NCI-H2081 treated with DMSO at 0.1 percent for 48 hours (cell line): ENCODE results near the gene NBR1.
"Not testable (repeated sequence)": the region's sequence is repeated elsewhere in the genome, so short reads cannot be mapped to it uniquely, and the experiment has no call there.

Source experiments
- DNase-seq: peaks from one replicate; lab custom pipeline; 2025; lab: John Stamatoyannopoulos, UW

Gene NBR1

GRCh38 chr17:43212641-43213490 is 41.9 kb downstream of the NBR1 start:
- DNase-seq = no peak

- DNase-seq = no peak
Observed at GRCh38 chr17:43213545-43213944, 42.5 kb downstream of the NBR1 start.

GRCh38 chr17:43215341-43215740 is 44.3 kb downstream of the NBR1 start:
- no peak for DNase-seq

DNA sequence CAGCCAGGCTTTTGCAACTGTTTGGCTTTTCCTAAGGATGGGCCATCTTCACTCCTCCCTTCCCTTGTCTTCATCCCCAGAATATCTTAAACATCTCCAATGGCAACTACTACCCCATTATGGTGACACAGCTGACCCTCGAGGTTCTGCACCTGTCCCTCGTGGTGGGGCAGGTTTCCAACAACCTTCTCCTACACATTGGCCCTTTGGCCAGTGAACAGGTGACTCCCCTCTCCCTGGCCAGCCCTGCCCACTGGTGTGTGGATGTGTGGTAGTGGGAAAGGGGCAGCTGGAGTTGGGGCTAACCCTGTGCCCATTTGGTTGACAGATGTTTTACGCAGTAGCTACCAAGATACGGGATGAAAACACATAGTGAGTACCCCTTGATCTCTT is 45.4 kb downstream of the NBR1 start:
- no peak for DNase-seq

- DNase-seq = no peak
Observed at GRCh38 chr17:43216762-43217613, 46.0 kb downstream of the NBR1 start.

DNA sequence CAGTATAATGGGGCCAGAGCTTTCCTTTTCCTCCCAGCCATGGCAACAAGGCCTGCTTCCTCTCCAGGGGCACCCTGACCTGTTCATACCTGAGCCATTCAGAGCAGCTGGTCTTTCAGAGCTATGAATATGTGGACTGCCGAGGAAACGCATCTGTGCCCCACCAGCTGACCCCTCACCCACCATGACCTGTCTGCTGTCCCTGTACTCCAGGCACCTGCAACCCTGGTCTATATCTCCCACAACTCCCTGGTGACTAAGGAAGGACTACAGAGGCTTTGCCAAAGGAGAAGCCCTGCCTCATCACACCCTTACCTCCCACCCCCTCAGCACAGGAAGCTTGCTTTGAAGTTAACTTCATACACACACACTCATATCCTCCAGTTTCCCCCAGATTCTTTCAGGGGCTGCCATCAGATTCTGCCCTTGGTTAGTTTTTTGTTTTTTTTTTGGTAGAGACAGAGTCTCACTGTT is 46.6 kb downstream of the NBR1 start:
- no peak for DNase-seq

GRCh38 chr17:43219001-43219400 is 48.0 kb downstream of the NBR1 start:
- DNase-seq = no peak

- DNase-seq = no peak
Observed at GRCh38 chr17:43219746-43220380, 48.8 kb downstream of the NBR1 start.

GRCh38 chr17:43220511-43221125 is 49.6 kb downstream of the NBR1 start:
- DNase-seq = no peak

DNA sequence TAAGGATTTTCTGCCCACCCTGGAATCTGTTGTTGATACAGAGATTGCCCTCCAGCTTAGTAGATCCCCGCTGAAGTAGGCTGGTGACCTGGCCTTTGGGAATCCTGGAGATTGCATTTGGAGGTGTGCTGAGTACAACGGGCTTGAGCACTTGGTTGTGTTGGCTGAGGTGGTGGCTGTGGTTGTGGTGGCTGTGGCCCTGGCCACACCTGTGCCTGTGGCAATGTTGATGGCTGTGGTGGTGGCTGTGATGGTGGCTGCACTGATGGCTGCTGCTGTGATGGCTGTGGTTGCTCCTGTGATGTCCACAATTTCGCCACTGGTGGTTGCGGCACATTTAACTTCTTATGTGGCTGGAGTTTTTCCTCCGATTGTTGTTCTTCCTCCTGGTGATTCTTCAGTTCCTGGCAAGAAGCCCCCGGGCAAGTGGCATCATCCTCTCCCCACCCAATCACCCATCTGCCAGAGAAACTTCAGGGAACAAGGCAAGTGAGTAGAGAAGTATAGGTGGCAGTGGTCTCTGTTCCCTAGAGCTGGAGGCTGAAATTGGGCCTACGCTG is 53.2 kb downstream of the NBR1 start:
- no peak for DNase-seq

DNA sequence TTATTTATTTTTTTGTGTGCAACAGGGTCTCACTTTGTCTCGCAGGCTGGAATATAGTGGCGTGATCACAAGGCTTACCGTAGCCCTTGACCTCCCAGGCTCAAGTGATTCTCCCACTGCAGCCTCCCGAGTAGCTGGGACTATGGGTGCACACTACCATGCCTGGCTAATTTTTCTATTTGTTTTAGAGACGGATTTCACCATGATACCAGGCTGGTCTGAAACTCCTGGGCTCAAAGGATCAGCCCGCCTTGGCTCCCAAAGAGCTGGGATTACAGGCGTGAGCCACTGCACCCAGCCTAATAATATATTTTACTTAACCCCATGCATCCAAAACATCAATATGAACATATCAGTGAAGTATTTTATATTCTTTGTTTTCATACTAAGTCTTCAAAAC is 55.4 kb downstream of the NBR1 start:
- DNase-seq = no peak

- DNase-seq = not testable (repeated sequence)
Observed at GRCh38 chr17:43228020-43228782, 57.2 kb downstream of the NBR1 start, which contains the start of gene CCDC200. CCDC200 (minus strand) TSS chr17:43228623; CDS start chr17:43228554, 69 bp downstream.

DNA sequence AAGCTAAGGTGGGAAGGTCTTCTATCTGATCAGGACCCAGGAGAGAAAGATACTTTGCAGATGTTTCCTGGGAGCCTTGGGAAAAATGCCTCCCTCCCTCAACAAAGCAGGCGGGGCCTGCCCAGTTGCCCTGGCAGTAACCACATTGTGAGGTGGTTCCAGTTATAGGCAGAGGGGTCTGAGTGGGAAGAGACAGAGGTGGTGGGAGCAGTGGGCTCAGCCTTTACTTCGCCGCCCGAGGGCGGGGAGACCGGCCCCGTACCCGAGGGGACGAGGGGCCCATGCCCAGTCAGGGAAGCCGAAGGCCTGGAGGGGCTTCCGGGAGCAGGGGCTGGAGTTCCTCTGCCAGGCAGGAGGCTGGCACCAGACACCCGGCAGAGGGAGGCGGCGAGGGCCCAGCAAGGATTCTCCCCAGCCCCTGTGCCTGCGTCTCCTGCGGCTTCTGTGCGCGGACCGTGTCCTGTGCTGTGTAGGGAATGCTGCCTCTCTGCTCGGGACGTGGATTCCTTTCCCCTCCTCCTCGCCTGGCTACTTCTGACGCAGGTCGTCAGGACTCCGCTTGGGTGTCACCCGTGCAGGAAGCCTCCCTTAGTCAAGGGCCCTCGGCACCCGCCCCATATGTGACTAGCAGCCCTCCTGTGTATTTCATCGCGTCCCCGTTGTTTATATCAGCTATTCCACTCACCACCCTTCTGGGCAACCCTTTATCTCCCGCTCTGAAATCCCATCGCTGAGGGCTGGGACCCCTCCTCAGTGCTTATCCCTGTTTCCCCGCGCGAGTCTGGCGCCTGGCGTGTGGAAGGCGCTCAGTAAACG is 60.4 kb downstream of the NBR1 start:
- not testable (repeated sequence) for DNase-seq

DNA sequence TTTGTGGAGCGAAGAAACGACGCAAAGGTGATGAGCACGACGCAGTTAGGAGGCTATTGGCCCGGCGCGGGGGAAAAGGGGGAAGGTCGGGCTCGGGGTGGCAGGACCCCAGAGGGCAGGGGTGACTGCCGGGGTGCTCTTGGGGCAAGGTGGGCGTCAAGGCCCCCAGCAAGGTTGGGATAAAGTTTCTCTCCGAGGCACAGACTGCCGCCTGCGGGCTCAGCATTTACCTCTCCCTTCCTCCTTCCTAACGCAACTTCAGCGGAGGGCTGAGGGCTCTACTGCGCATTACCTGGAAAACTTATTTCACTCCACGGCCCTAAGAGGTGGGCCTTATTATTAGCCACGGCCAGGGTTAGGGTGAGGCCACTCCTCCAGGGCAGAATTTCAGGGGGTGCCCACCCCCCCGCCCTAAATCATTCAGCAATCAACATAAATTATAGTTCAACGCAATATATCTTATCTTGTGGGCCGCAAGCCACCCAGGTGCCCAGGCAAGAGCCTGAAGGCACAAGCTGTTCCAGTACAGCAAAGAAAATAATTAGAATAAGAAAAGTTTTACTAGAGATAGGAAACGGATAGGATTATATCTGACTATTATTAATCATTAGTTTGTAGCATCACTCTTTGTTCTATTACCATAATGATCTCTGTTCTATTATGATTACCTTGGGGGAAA is 61.1 kb downstream of the NBR1 start:
- DNase-seq = not testable (repeated sequence)

DNA sequence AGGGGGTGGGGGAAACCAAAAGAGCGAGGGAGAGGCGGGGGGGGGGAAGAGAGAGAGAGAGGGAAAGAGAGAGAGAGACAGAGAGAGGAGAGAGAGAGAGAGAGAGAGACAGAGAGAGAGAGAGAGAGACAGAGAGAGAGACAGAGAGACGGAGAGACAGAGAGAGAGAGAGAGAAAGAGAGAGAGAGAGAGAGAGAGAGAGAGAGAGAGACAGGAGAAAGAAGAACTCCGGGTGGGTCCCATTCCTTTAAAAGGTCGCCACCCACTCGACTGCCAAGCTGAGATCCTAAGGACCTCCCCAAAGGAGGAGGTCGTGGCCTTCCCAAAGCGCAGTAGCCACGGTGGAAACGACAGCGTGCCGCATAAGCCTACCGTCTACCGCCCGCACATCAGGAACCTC is 62.2 kb downstream of the NBR1 start:
- DNase-seq = not testable (repeated sequence)

- not testable (repeated sequence) for DNase-seq
Observed at GRCh38 chr17:43233877-43234276, 62.9 kb downstream of the NBR1 start, which contains the start of gene RNU2-1. RNU2-1 (minus strand) TSS chr17:43233977.

DNA sequence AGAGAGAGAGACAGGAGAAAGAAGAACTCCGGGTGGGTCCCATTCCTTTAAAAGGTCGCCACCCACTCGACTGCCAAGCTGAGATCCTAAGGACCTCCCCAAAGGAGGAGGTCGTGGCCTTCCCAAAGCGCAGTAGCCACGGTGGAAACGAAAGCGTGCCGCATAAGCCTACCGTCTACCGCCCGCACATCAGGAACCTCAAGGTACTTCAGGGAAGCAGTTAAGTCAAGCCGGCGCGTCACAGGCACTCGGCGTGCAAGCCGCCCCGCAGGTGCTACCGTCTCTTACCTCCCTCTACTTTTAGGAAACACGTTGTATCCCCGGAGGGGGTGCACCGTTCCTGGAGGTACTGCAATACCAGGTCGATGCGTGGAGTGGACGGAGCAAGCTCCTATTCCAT is 68.6 kb downstream of the NBR1 start:
- not testable (repeated sequence) for DNase-seq

- not testable (repeated sequence) for DNase-seq
Observed at GRCh38 chr17:43240596-43241352, 69.8 kb downstream of the NBR1 start.
